HepG2 (cell line): ENCODE results near the gene BMAL1. TPM values are rescaled to one million over a fixed set of nuclear protein-coding genes. Genes with fewer than 3 reads are reported as not detected.

Source experiments
- DPF2 ChIP-seq: sonication (generic); formaldehyde crosslinking; IDR thresholded peaks from 2 replicates; pipeline ENCODE4 v1.4.0; 2020; ENCODE audit warnings: mild to moderate bottlenecking, low read depth, missing genetic modification reagents, borderline replicate concordance
- ETV5 ChIP-seq: IDR thresholded peaks from 2 replicates; pipeline ENCODE4 v1.6.1; 2018; ENCODE audit warnings: missing biosample characterization, missing genetic modification reagents, inconsistent platforms, borderline replicate concordance
- PAF1 ChIP-seq: IDR thresholded peaks from 2 replicates; pipeline ENCODE4 v1.6.1; 2016; ENCODE audit warnings: missing genetic modification reagents, missing compliant biosample characterization
- RFX1 ChIP-seq: fragments of 450-650 bp; IDR thresholded peaks from 2 replicates; pipeline ENCODE4 v1.6.1; 2017
- SPEN ChIP-seq: sonication (generic); formaldehyde crosslinking; IDR thresholded peaks from 2 replicates; pipeline ENCODE4 v1.5.1; 2020; ENCODE audit warnings: low read depth, mild to moderate bottlenecking, missing genetic modification reagents
- TBX3 ChIP-seq: fragments of 450-650 bp; IDR thresholded peaks from 2 replicates; pipeline ENCODE4 v1.6.1; 2017; ENCODE audit warnings: antibody characterized with exemption, mild to moderate bottlenecking, inconsistent platforms, borderline replicate concordance
- ZFP41 ChIP-seq: sonication (generic); formaldehyde crosslinking; IDR thresholded peaks from 2 replicates; pipeline ENCODE4 v1.4.0; 2020; ENCODE audit warnings: mild to moderate bottlenecking, missing genetic modification reagents, borderline replicate concordance
- polyA plus RNA-seq, 8 experiments: library from polyadenylated mRNA; depleted of rRNA in 3 of 8; stranded (reverse) in 7 of 8; unstranded in 1 of 8; fragments of >200 nt; fragmentation: Illumina TruSeq in 4 of 8; extraction: Trizol in 4 of 8; gene quantifications; 2 replicates each; pipeline versions ENCODE4 v1.2.1 to v1.2.3, GENCODE V29; 2011 to 2016; ENCODE audit warnings: low read depth in 4 of 8, missing spikeins in 1 of 8, mixed read lengths in 1 of 8; ENCODE audit not compliant: insufficient read depth in 1 of 8
- total RNA-seq, 5 experiments: library from RNA; depleted of rRNA; stranded (reverse); fragments of >200 nt; fragmentation: Illumina TruSeq; extraction: Trizol; gene quantifications; 2 replicates each; pipeline ENCODE4 v1.2.3, GENCODE V29; 2016; ENCODE audit warnings: low read depth in 1 of 5
- TF ChIP-seq, protein P1 (sequence below): IDR thresholded peaks from 2 replicates; pipeline ENCODE4 v1.6.1; 2016; ENCODE audit warnings: missing biosample characterization, missing genetic modification reagents, low read depth
- TF ChIP-seq, protein P2 (sequence below): sonication (generic); formaldehyde crosslinking; IDR thresholded peaks from 2 replicates; pipeline ENCODE4 v1.4.0; 2020; ENCODE audit warnings: missing genetic modification reagents, mild to moderate bottlenecking, borderline replicate concordance
- TF ChIP-seq, protein P3 (sequence below), 2 experiments: fragments of 450-650 bp in 1 of 2; sonication (generic) in 1 of 2; formaldehyde crosslinking in 1 of 2; IDR thresholded peaks; 2 replicates each; pipeline versions ENCODE4 v1.6.1 to v1.8.0; 2016 to 2022; ENCODE audit warnings: antibody characterized with exemption in 1 of 2, mild to moderate bottlenecking in 1 of 2, missing genetic modification reagents in 1 of 2
- TF ChIP-seq, protein P4 (sequence below): IDR thresholded peaks from 2 replicates; pipeline ENCODE4 v1.6.1; 2016; ENCODE audit warnings: missing compliant biosample characterization, missing genetic modification reagents, borderline replicate concordance

BMAL1 gene
- total and polyA plus RNA-seq, 2 of the 13 experiments (the other 11 are each of a cell fraction or from before 2014, with no cell fraction given) = 4.5 to 4.8 TPM

DNA sequence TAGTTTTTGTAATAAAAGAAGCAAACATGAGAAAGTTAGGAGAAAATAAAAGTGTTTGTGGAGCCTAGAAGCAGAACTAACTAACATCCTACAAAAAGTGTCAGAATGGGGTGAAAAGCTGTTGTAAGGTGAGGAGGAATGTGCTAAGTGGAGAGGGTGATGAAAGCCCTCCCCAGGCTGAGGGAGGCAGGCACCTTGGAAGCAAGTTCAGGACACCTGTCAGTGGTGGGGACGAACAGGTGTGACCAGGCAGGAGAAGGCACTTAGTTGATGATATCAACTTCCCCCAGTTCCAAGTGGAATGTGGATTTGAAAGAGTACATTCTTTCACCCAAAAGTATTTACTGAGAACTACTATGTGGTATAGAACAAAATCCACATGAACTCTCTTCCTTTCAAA lies 18.7 kb upstream of the BMAL1 start (continued):
- TF ChIP-seq, protein P1, sequence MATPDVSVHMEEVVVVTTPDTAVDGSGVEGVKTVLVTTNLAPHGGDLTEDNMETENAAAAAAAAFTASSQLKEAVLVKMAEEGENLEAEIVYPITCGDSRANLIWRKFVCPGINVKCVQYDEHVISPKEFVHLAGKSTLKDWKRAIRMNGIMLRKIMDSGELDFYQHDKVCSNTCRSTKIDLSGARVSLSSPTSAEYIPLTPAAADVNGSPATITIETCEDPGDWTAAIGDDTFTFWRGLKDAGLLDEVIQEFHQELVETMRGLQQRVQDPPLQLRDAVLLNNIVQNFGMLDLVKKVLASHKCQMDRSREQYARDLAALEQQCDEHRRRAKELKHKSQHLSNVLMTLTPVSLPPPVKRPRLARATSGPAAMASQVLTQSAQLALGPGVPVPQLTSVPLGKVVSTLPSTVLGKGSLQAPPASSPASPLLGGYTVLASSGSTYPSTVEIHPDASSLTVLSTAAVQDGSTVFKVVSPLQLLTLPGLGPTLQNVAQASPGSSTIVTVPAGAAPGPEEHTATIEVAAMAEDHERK = no peak
- no peak for TF ChIP-seq ETV5 (CRISPR knock-in tag)
- TF ChIP-seq, protein P2, sequence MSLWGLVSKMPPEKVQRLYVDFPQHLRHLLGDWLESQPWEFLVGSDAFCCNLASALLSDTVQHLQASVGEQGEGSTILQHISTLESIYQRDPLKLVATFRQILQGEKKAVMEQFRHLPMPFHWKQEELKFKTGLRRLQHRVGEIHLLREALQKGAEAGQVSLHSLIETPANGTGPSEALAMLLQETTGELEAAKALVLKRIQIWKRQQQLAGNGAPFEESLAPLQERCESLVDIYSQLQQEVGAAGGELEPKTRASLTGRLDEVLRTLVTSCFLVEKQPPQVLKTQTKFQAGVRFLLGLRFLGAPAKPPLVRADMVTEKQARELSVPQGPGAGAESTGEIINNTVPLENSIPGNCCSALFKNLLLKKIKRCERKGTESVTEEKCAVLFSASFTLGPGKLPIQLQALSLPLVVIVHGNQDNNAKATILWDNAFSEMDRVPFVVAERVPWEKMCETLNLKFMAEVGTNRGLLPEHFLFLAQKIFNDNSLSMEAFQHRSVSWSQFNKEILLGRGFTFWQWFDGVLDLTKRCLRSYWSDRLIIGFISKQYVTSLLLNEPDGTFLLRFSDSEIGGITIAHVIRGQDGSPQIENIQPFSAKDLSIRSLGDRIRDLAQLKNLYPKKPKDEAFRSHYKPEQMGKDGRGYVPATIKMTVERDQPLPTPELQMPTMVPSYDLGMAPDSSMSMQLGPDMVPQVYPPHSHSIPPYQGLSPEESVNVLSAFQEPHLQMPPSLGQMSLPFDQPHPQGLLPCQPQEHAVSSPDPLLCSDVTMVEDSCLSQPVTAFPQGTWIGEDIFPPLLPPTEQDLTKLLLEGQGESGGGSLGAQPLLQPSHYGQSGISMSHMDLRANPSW (CRISPR knock-in tag) = no peak
- TF ChIP-seq, protein P3, sequence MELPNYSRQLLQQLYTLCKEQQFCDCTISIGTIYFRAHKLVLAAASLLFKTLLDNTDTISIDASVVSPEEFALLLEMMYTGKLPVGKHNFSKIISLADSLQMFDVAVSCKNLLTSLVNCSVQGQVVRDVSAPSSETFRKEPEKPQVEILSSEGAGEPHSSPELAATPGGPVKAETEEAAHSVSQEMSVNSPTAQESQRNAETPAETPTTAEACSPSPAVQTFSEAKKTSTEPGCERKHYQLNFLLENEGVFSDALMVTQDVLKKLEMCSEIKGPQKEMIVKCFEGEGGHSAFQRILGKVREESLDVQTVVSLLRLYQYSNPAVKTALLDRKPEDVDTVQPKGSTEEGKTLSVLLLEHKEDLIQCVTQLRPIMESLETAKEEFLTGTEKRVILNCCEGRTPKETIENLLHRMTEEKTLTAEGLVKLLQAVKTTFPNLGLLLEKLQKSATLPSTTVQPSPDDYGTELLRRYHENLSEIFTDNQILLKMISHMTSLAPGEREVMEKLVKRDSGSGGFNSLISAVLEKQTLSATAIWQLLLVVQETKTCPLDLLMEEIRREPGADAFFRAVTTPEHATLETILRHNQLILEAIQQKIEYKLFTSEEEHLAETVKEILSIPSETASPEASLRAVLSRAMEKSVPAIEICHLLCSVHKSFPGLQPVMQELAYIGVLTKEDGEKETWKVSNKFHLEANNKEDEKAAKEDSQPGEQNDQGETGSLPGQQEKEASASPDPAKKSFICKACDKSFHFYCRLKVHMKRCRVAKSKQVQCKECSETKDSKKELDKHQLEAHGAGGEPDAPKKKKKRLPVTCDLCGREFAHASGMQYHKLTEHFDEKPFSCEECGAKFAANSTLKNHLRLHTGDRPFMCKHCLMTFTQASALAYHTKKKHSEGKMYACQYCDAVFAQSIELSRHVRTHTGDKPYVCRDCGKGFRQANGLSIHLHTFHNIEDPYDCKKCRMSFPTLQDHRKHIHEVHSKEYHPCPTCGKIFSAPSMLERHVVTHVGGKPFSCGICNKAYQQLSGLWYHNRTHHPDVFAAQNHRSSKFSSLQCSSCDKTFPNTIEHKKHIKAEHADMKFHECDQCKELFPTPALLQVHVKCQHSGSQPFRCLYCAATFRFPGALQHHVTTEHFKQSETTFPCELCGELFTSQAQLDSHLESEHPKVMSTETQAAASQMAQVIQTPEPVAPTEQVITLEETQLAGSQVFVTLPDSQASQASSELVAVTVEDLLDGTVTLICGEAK (IDR thresholded peaks at IDR 0.05) = no peak
- TF ChIP-seq, protein P3 (CRISPR knock-in tag; IDR thresholded peaks at IDR 0.05) = no peak
- TF ChIP-seq SPEN (CRISPR knock-in tag) = no peak
- TF ChIP-seq DPF2 = no peak
- no peak for TF ChIP-seq ZFP41 (CRISPR knock-in tag)
- TF ChIP-seq TBX3 = no peak
- no peak for TF ChIP-seq PAF1 (CRISPR knock-in tag)
- TF ChIP-seq RFX1 = no peak
- TF ChIP-seq, protein P4, sequence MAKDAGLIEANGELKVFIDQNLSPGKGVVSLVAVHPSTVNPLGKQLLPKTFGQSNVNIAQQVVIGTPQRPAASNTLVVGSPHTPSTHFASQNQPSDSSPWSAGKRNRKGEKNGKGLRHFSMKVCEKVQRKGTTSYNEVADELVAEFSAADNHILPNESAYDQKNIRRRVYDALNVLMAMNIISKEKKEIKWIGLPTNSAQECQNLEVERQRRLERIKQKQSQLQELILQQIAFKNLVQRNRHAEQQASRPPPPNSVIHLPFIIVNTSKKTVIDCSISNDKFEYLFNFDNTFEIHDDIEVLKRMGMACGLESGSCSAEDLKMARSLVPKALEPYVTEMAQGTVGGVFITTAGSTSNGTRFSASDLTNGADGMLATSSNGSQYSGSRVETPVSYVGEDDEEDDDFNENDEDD (CRISPR knock-in tag) = no peak
